ENCODE data around the gene AIMP2.
"Not testable (repeated sequence)": the region's sequence is repeated elsewhere in the genome, so short reads cannot be mapped to it uniquely, and the experiment has no call there.

AIMP2 gene

GRCh38 chr7:6008668-6009611 lies at the start of gene AIMP2, which contains the start of gene PMS2:
AIMP2 (plus strand) TSS chr7:6009272; CDS start chr7:6009364, 92 bp downstream.
PMS2 (minus strand) TSS chr7:6009049; CDS start chr7:6009019, 30 bp downstream.
- DNase-seq, result peak; percentile 91

GRCh38 chr7:5963205-5963604 lies 45.9 kb upstream of the AIMP2 start:
- DNase-seq, result not testable (repeated sequence)

- DNase-seq, result not testable (repeated sequence)
Measured at GRCh38 chr7:5963810-5964209, 45.3 kb upstream of the AIMP2 start.

- not testable (repeated sequence) for DNase-seq
Measured at GRCh38 chr7:5970347-5970911, 38.6 kb upstream of the AIMP2 start, which contains the start of gene RSPH10B. RSPH10B (minus strand) TSS chr7:5970689; CDS start chr7:5967116, 3,573 bp downstream.

- DNase-seq, result not testable (repeated sequence)
Measured at GRCh38 chr7:5973580-5973979, 35.5 kb upstream of the AIMP2 start.

GRCh38 chr7:5979680-5980314 lies 29.3 kb upstream of the AIMP2 start:
- not testable (repeated sequence) for DNase-seq

- not testable (repeated sequence) for DNase-seq
Measured at GRCh38 chr7:5987061-5987460, 22.0 kb upstream of the AIMP2 start.

- peak; percentile 18 for DNase-seq
Measured at GRCh38 chr7:5997210-5997808, 11.8 kb upstream of the AIMP2 start.

GRCh38 chr7:6007386-6007785 lies 1.7 kb upstream of the AIMP2 start:
- no peak for DNase-seq

GRCh38 chr7:6007835-6008590 lies 1.1 kb upstream of the AIMP2 start:
- DNase-seq, result not testable (repeated sequence)

- DNase-seq, result not testable (repeated sequence)
Measured at GRCh38 chr7:6010370-6010769, 1.3 kb downstream of the AIMP2 start.

- no peak for DNase-seq
Measured at GRCh38 chr7:6011541-6011940, 2.5 kb downstream of the AIMP2 start.

- no peak for DNase-seq
Measured at GRCh38 chr7:6012355-6013104, 3.5 kb downstream of the AIMP2 start.

- no peak for DNase-seq
Measured at GRCh38 chr7:6015917-6016652, 7.0 kb downstream of the AIMP2 start.

- no peak for DNase-seq
Measured at GRCh38 chr7:6016653-6016966, 7.5 kb downstream of the AIMP2 start.

- DNase-seq, result no peak
Measured at GRCh38 chr7:6020371-6021286, 11.6 kb downstream of the AIMP2 start.

- DNase-seq, result no peak
Measured at GRCh38 chr7:6022707-6023106, 13.6 kb downstream of the AIMP2 start.

- no peak for DNase-seq
Measured at GRCh38 chr7:6023974-6024435, 14.9 kb downstream of the AIMP2 start.

- peak; percentile 46 for DNase-seq
Measured at GRCh38 chr7:6026011-6026819, 17.1 kb downstream of the AIMP2 start.

Data from activated CD4-positive, alpha-beta T cell treated with anti-CD3 and anti-CD28 coated beads for 1 hour (primary cell).